ENCODE data around the gene LITAF.
"Not testable (repeated sequence)": the region's sequence is repeated elsewhere in the genome, so short reads cannot be mapped to it uniquely, and the experiment has no call there.

DNA sequence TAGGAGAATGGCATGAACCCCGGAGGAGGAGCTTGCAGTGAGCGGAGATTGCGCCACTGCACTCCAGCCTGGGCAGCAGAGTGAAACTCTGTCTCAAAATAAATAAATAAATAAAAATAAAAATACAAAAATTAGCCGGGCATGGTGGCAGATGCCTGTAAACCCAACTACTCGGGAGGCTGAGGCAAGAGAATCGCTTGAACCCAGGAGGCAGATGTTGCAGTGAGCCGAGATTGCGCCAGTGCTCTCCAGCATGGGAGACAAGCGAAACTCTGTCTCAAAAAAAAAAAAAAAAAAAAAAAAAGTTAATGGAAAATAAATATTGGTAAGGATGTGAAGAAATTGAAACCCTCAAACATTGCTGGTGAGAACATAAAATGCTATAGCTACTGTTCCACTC lies 6.4 kb upstream of the LITAF start:
- TF ChIP-seq, protein P1, sequence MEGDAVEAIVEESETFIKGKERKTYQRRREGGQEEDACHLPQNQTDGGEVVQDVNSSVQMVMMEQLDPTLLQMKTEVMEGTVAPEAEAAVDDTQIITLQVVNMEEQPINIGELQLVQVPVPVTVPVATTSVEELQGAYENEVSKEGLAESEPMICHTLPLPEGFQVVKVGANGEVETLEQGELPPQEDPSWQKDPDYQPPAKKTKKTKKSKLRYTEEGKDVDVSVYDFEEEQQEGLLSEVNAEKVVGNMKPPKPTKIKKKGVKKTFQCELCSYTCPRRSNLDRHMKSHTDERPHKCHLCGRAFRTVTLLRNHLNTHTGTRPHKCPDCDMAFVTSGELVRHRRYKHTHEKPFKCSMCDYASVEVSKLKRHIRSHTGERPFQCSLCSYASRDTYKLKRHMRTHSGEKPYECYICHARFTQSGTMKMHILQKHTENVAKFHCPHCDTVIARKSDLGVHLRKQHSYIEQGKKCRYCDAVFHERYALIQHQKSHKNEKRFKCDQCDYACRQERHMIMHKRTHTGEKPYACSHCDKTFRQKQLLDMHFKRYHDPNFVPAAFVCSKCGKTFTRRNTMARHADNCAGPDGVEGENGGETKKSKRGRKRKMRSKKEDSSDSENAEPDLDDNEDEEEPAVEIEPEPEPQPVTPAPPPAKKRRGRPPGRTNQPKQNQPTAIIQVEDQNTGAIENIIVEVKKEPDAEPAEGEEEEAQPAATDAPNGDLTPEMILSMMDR (IDR thresholded peaks at IDR 0.05) = not testable (repeated sequence)
- not testable (repeated sequence) for TF ChIP-seq POLR2A, EP300, POLR2AphosphoS5 (IDR thresholded peaks at IDR 0.05)
